Measurements from ENCODE around the gene VWA7.

The VWA7 gene

DNA sequence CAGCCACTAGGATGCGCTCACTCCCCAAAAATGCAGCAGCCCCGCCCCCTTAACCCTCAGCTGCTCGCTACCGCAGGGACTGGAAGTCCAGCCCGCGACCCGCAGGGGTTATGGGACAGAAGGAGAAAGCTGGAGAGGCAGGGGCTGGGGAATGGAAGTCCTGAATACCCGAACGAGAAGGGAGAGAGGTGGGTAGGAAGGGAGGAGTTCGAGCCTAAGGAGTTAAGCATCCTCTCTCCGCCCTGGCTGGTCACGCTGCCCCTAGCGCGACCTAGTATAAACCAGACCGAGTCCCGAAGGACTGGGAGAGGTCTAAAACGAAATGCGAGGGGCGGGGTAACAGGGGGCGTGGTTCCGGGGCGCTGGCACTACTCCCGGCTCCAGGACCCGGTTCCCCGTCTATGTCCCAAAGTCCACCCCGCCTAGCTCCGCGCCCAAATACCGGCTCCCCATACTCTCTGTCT is 47.6 kb downstream of the VWA7 start (continued):
- TF ChIP-seq ZNF600 (tag by site-specific recombination; IDR thresholded peaks at IDR 0.05) = peak; percentile 89
- TF ChIP-seq ZNF324 (tag by site-specific recombination; IDR thresholded peaks at IDR 0.05) = peak; percentile 55; the same call in 1 of the 2 replicates
- TF ChIP-seq ZNF777 (tag by site-specific recombination; IDR thresholded peaks at IDR 0.05; ENCODE audit: borderline replicate concordance) = no peak
- TF ChIP-seq ZNF423 (tag by site-specific recombination; IDR thresholded peaks at IDR 0.05) = peak; percentile 29; the same call in 1 of the 2 replicates
- peak; percentile 60; the same call in 1 of the 2 replicates for TF ChIP-seq IKZF3 (tag by site-specific recombination; IDR thresholded peaks at IDR 0.05)
- peak; percentile 90; the same call in 1 of the 2 replicates for TF ChIP-seq ZBTB20 (tag by site-specific recombination; IDR thresholded peaks at IDR 0.05)
- TF ChIP-seq, protein P1, sequence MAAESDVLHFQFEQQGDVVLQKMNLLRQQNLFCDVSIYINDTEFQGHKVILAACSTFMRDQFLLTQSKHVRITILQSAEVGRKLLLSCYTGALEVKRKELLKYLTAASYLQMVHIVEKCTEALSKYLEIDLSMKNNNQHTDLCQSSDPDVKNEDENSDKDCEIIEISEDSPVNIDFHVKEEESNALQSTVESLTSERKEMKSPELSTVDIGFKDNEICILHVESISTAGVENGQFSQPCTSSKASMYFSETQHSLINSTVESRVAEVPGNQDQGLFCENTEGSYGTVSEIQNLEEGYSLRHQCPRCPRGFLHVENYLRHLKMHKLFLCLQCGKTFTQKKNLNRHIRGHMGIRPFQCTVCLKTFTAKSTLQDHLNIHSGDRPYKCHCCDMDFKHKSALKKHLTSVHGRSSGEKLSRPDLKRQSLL (tag by site-specific recombination; IDR thresholded peaks at IDR 0.05) = peak; percentile 70; the same call in 1 of the 2 replicates
- TF ChIP-seq, protein P2, sequence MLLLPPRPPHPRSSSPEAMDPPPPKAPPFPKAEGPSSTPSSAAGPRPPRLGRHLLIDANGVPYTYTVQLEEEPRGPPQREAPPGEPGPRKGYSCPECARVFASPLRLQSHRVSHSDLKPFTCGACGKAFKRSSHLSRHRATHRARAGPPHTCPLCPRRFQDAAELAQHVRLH (tag by site-specific recombination; IDR thresholded peaks at IDR 0.05) = peak; percentile 73; the same call in 1 of the 2 replicates
- TF ChIP-seq, protein P3, sequence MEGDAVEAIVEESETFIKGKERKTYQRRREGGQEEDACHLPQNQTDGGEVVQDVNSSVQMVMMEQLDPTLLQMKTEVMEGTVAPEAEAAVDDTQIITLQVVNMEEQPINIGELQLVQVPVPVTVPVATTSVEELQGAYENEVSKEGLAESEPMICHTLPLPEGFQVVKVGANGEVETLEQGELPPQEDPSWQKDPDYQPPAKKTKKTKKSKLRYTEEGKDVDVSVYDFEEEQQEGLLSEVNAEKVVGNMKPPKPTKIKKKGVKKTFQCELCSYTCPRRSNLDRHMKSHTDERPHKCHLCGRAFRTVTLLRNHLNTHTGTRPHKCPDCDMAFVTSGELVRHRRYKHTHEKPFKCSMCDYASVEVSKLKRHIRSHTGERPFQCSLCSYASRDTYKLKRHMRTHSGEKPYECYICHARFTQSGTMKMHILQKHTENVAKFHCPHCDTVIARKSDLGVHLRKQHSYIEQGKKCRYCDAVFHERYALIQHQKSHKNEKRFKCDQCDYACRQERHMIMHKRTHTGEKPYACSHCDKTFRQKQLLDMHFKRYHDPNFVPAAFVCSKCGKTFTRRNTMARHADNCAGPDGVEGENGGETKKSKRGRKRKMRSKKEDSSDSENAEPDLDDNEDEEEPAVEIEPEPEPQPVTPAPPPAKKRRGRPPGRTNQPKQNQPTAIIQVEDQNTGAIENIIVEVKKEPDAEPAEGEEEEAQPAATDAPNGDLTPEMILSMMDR (tag by site-specific recombination; IDR thresholded peaks at IDR 0.05) = peak; percentile 94
- TF ChIP-seq, protein P4, sequence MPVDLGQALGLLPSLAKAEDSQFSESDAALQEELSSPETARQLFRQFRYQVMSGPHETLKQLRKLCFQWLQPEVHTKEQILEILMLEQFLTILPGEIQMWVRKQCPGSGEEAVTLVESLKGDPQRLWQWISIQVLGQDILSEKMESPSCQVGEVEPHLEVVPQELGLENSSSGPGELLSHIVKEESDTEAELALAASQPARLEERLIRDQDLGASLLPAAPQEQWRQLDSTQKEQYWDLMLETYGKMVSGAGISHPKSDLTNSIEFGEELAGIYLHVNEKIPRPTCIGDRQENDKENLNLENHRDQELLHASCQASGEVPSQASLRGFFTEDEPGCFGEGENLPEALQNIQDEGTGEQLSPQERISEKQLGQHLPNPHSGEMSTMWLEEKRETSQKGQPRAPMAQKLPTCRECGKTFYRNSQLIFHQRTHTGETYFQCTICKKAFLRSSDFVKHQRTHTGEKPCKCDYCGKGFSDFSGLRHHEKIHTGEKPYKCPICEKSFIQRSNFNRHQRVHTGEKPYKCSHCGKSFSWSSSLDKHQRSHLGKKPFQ (tag by site-specific recombination; IDR thresholded peaks at IDR 0.05) = no peak
- no peak for TF ChIP-seq ZNF544 (tag by site-specific recombination; IDR thresholded peaks at IDR 0.05)
- no peak for TF ChIP-seq GLIS1 (tag by site-specific recombination; IDR thresholded peaks at IDR 0.05)
- peak; percentile 89 for TF ChIP-seq KLF16 (tag by site-specific recombination; IDR thresholded peaks at IDR 0.05)
- peak; percentile 67 for TF ChIP-seq SP2 (tag by site-specific recombination; IDR thresholded peaks at IDR 0.05)
- peak; percentile 19; the same call in 1 of the 2 replicates for TF ChIP-seq ZNF394 (tag by site-specific recombination; IDR thresholded peaks at IDR 0.05; ENCODE audit: borderline replicate concordance)
- no peak for TF ChIP-seq ZNF792 (tag by site-specific recombination; IDR thresholded peaks at IDR 0.05)
- TF ChIP-seq ZNF76 (tag by site-specific recombination; IDR thresholded peaks at IDR 0.05; ENCODE audit: borderline replicate concordance, low read depth) = peak; percentile 74
- peak; percentile 94 for TF ChIP-seq ZBTB48 (tag by site-specific recombination; IDR thresholded peaks at IDR 0.05)
- peak; percentile 96 for TF ChIP-seq ZXDB (tag by site-specific recombination; IDR thresholded peaks at IDR 0.05)

DNA sequence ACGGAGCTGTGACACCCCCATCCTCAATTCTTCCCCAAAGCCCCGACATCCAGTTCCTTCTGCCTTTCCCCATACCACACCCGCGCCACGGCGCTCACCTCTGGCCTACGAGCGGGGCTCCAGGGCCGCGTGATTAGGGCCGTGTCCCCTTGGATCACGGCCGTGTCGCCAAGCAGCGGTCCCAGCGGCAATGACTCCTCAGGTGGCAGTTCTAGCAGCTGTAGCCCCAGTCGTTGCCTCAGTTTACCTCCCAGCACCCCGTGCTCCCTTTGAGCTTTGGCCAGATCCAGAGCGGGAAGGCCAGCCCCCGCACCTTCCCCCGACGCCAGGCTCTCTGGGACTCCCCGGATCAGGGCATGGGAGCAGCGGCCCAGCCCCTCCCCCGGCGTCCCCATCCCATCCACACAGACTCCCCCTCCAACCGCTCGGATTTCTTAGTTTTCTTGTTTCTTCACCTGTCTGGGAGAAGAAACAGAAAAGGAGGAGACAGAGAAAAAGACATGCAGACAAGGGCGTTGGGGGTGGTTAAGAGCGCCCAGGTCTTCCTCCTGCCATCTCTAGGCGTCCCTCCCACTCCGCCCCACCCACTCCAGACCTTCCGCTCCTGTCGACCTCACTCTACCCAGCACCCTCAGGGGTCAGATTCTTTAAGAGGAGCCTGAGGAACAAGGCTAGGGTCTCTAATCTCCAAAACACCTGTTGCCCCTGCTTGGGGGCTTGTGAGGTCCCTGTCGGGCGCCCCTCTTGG is 48.2 kb downstream of the VWA7 start, which contains the start of gene DDAH2:
Gene DDAH2, minus strand, starts transcription at position 533 of the 748 bp plus-strand sequence. Its CDS starts 138 bp downstream, at position 395.
- peak within 1 kb of the TSS; percentile 74 for H3K4me3 ChIP-seq (ENCODE audit: low read depth, low read length)
- H3K27ac ChIP-seq (ENCODE audit: extremely low read depth, low read depth, low read length) = peak within 1 kb of the TSS; percentile 67
- no peaks in the 10 kb centered on the region for H3K4me1 ChIP-seq (ENCODE audit: control insufficient read depth, insufficient read depth, low read length)
- TF ChIP-seq ZFP41 (tag by site-specific recombination; IDR thresholded peaks at IDR 0.05; ENCODE audit: borderline replicate concordance) (no peak), EGR2 (tag by site-specific recombination; IDR thresholded peaks at IDR 0.05; ENCODE audit: low read depth) (peak; percentile 56), SCRT1 (tag by site-specific recombination; IDR thresholded peaks at IDR 0.05; ENCODE audit: borderline replicate concordance) (peak; percentile 97), ZNF473 (tag by site-specific recombination; IDR thresholded peaks at IDR 0.05) (no peak), PRDM1 (tag by site-specific recombination; IDR thresholded peaks at IDR 0.05) (no peak), ZFHX2 (tag by site-specific recombination; conservative IDR thresholded peaks at IDR 0.05) (peak; percentile 60), SCRT2 (tag by site-specific recombination; IDR thresholded peaks at IDR 0.05) (peak; percentile 99), ZNF701 (tag by site-specific recombination; IDR thresholded peaks at IDR 0.05) (no peak)
- no peaks in the 10 kb centered on the region for H3K9me3 ChIP-seq (ENCODE audit: control insufficient read depth, insufficient read depth, low read depth, low read length)
- CTCF ChIA-PET = interaction anchor here (0.6 to 3.6 kb wide), 15 partner anchors 10 to 223 kb away, joined by 3 to 28 read pairs (median 6); partner anchors contain the start of genes MSH5 and NEU1
- POLR2A ChIA-PET = interaction anchor here (0.7 to 4.7 kb wide), 21 partner anchors 9 to 1243 kb away, joined by 3 to 54 read pairs (median 6); partner anchors contain the start of genes ABHD16A, CSNK2B, FKBPL and GPANK1
- peaks cover 10 to 57% of the 10 kb centered on the region in 2 experiments; a peak in 2 of 3 replicates for H3K36me3 ChIP-seq (ENCODE audit: control insufficient read depth in 2 of 2, insufficient read depth in 1 of 2, low read length in 2 of 2)
